Measurements from ENCODE around the gene APOBEC4.

APOBEC4 gene

GRCh38 chr1:183600136-183600535 lies 53.0 kb downstream of the APOBEC4 start:
- no peak for DNase-seq

- DNase-seq: no peak
These were observed 54.7 kb downstream of the APOBEC4 start for GRCh38 chr1:183598386-183598785.

GRCh38 chr1:183597656-183598347 lies 55.3 kb downstream of the APOBEC4 start:
- DNase-seq: no peak

GRCh38 chr1:183596500-183596899 lies 56.6 kb downstream of the APOBEC4 start:
- DNase-seq: no peak

All from activated CD4-positive, alpha-beta T cell treated with anti-CD3 and anti-CD28 coated beads, Interleukin-2, amount 50 U/mL, for 4 hours (primary cell).